Measurements from ENCODE around the gene CST3.

DNA sequence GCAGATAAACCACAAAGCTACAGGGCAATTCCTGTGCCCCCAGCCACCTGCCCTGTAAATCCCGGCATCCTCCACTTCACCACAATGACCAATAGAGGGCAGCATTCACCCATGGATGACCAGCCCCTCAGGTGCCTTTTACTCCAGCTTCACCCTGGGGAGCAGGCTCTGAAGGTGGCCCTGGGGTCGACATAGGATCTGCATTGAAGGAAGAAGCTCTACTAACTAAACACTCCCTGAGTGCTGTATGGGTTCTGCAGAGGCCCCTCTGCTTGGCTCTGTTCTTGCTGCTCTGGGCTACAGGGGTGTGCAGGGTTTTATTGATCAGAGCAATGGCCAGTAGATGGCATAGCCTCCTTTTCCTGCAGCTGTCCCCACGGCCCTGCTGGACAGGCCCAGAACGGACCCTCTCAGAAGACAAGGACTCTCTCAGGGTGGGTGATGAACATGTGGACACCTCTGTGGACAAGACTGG lies 30.8 kb upstream of the CST3 start:
- TF ChIP-seq POLR2A (IDR thresholded peaks at IDR 0.05; ENCODE audit: control extremely low read depth in 1 of 2, low read depth in 2 of 2, low read length in 2 of 2) (no peak), SP1 (IDR thresholded peaks at IDR 0.05; ENCODE audit: low read depth, low read length) (no peak), SIN3A (conservative IDR thresholded peaks at IDR 0.05 in 1 of 2, IDR thresholded peaks at IDR 0.05 in 1 of 2; ENCODE audit: low read depth in 1 of 2, low read length in 2 of 2) (no peak), POLR2AphosphoS5 (IDR thresholded peaks at IDR 0.05; ENCODE audit: low read depth, low read length) (no peak), CHD2 (IDR thresholded peaks at IDR 0.05; ENCODE audit: low read length) (no peak), CEBPB (IDR thresholded peaks at IDR 0.05; ENCODE audit: low read depth, low read length) (no peak)
- TF ChIP-seq, protein P1, sequence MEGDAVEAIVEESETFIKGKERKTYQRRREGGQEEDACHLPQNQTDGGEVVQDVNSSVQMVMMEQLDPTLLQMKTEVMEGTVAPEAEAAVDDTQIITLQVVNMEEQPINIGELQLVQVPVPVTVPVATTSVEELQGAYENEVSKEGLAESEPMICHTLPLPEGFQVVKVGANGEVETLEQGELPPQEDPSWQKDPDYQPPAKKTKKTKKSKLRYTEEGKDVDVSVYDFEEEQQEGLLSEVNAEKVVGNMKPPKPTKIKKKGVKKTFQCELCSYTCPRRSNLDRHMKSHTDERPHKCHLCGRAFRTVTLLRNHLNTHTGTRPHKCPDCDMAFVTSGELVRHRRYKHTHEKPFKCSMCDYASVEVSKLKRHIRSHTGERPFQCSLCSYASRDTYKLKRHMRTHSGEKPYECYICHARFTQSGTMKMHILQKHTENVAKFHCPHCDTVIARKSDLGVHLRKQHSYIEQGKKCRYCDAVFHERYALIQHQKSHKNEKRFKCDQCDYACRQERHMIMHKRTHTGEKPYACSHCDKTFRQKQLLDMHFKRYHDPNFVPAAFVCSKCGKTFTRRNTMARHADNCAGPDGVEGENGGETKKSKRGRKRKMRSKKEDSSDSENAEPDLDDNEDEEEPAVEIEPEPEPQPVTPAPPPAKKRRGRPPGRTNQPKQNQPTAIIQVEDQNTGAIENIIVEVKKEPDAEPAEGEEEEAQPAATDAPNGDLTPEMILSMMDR (IDR thresholded peaks at IDR 0.05; ENCODE audit: control extremely low read depth in 1 of 3, insufficient read depth in 1 of 3, low read depth in 1 of 3, low read length in 3 of 3), result peak; percentile 80 to 90 (median 86)

Data from H1 (cell line).